Renal cortex interstitium (tissue), 11 donors: ENCODE results near the gene C9orf43. TPM values are rescaled to one million over a fixed set of nuclear protein-coding genes. Genes with fewer than 3 reads are reported as not detected.
"Not testable (repeated sequence)": the region's sequence is repeated elsewhere in the genome, so short reads cannot be mapped to it uniquely, and the experiment has no call there.

ENCODE experiments used
- DNase-seq, 11 donors: peaks; one replicate each; pipeline ENCODE4 v3.0.0-alpha.2; 2013; ENCODE audit warnings: low read depth in 9 of 11, low spot score in 4 of 11; ENCODE audit errors: extremely low read depth in 1 of 11
- polyA plus RNA-seq, 3 donors: library from polyadenylated mRNA; unstranded; fragments of 120-200 nt; gene quantifications; one replicate each; pipeline ENCODE4 v1.2.1, GENCODE V29; 2013; ENCODE audit not compliant: insufficient read length in 3 of 3

The C9orf43 gene
- polyA plus RNA-seq, 3 donors, result 0.73 to 1.1 (median 0.82) TPM

DNA sequence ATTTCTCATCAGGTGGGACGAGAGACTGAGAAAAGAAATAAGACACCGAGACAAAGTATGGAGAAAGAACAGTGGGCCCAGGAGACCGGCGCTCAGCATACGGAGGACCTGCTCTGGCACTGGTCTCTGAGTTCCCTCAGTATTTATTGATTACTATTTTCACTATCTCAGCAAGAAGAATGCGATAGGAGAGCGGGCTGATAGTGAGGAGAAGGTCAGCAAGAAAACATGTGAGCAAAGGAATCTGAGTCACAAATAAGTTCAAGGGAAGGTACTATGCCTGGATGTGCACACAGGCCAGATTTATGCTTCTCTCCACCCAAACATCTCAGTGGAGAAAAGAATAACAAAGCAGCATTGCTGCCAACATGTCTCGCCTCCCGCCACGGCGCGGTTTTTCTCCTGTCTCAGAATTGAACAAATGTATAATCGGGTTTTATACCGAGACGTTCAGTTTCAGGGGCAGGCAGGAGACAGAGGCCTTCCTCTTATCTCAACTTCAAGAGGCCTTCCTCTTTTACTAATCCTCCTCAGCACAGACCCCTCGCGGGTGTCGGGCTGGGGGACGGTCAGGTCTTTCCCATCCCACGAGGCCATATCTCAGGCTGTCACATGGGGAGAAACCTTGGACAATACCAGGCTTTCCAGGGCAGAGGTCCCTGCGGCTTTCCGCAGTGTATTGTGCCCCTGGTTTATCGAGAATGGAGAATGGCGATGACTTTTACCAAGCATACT, 31.3 kb upstream of the C9orf43 start:
- DNase-seq, result not testable (repeated sequence)

DNA sequence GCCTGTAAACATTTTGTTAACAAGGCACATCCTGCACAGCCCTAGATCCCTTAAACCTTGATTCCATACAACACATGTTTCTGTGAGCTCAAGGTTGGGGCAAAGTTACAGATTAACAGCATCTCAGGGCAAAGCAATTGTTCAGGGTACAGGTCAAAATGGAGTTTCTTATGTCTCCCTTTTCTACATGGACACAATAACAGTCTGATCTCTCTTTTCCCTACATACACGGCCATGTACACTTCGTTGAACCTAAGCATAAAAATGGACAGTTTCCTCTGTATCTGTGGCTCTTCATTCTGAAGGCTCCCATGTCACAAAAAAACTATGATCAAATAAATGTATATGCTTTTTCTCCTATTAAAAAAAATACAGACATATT, 30.7 kb upstream of the C9orf43 start:
- not testable (repeated sequence) for DNase-seq

DNA sequence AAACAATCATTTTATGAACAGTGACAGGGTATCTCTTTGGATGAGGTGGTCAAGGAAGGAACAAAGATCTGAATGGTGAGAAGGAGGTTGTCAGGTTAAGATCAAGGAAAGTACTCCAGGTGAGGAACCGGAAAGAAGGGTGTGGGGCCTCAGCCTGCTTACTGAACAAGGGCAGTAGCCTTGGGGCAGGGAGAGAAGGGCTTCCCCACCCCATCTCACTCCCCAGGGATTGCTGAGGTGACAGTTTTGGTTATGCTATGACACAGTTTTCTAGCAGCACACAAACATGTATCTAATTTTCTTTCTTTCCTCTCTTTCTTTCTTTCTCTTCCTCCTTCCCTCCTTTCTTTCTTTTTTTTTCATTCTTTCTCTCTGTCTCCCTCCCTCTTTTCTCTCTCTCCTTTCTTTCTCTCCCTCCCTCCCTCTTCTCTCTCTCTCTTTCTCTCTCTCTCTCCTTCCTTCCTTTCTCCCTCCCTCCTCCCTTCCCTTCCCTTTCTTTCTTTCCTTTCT, 29.6 kb upstream of the C9orf43 start:
- no peak for DNase-seq

DNA sequence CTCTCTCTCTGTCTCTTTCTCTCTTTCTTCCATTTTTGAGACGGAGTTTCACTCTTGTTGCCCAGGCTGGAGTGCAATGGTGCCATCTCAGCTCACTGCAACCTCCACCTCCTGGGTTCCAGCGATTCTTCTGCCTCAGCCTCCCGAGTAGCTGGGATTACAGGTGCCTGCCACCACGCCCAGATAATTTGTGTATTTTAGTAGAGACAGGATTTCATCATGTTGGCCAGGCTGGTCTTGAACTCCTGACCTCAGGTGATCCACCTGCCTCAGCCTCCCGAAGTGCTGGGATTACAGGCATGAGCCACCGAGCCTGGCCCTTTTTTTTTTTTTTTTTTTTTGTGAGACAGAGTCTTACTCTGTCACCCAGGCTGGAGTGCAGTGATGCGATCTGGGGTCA, 29.1 kb upstream of the C9orf43 start:
- DNase-seq, result not testable (repeated sequence)

DNA sequence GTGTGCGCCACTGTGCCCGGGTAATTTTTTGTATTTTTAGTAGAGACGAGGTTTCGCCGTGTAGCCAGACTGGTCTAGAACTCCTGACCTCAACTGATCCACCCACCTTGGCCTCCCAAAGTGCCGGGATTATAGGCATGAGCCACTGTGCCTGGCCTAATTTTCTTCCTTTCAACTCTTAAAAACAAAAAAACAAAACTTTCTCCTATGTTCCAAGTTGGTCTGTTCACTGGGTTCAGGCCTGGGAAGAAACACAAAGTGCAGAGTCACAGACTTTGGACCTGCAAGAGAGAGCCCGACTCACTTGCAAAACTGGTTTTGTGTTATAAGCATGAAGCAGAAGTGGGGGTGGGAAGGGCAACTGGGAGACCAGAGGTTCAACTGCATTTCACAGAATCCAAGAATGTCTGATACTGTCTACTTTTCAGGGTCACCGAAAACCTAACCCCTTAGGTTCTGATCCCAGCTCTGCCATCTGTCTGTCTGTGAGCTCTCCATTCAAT, 28.6 kb upstream of the C9orf43 start:
- DNase-seq, result peak in 5 of 11 donors; percentile 34 to 81 (median 56)

DNA sequence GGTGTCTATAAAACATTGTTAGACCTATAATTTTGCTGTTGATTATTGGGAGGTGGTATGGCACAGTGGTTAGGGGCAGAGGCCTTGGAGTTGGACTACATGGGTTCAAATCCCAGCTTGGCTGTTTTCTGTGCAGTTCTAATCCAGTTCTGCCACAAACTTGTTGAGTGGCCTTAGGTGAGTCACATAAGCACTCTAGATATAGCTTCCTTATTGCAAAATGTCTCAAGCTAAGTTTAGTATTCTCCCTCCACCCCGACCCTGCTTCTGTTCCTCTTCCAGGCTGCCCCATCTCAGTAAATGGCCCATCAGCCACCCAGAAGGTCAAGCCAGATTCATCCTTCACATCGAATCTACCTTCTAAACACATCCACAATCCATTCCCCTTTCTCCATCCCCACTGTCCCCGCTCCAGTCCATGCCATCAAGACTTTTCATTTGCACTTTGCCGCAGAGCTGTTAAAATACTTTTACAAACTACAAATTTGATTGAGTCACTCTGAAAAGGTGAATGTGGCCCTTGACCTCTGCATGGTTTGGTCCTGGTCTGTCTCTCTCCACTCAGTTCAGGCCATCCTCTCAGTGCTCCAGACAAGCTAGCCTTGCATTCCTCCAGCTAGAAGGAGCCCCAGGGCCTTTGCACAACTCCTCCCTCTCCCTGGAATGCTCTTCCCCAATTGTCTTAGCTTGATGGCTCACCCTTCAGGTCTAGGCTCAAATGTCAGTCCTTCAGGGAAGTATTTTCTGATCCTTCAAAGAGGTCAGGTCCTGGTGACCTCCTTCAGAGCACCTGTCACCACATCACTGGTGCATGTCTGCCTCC, 23.8 kb upstream of the C9orf43 start:
- DNase-seq, result no peak

DNA sequence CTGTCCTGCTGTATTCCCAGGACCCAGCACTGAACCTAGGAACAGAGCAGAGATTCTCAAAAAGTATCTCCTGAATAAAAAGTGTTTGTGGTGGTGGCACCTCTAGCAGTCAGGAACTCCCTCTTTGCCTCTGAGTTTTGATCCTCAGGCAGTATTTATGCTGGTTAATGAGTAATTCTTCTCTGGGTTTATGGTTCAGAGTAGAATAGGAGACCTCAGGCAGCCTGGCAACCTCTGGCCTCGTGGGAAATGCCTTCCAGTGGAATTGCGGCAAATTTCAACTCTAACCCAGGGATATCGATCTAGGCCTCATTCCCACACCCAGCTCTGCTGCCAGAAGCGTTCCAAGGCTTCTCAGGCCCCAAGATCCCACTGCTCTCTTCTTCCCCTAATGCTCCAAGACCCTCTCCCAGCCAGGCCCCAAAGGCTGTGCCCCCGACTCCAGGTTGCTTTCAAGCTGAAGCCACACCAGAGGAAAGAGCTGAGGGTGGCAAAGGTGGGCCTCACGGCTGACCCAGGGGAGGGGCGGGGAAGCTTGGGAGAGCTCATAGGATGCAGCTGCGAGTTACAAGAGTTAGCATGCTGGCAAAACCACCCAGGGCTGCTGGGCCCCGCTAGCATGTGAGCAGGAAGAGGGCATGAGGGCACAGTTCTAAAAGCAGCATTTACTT, 22.9 kb upstream of the C9orf43 start:
- DNase-seq, result peak in 2 of 11 donors; percentile 22 to 46

DNA sequence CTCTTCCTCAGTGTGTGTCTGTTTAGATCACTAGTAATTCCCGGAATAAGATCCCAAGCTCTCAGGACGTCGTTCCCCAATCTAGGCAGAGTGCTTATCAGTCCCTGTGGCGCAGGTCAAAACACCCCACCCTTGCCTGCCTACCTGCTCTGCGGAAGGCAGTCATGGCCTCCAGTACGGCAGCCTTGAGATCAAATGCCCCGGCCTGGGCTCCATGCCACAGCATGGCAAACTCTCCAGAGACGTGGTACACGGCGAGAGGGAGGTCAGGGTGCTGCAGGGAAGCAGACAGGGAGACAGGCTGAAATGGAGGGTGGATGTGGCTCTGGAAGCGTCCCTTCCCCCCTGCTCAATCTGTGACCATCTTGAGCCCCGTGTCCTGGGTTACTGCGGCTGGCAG, 21.7 kb upstream of the C9orf43 start:
- no peak for DNase-seq

DNA sequence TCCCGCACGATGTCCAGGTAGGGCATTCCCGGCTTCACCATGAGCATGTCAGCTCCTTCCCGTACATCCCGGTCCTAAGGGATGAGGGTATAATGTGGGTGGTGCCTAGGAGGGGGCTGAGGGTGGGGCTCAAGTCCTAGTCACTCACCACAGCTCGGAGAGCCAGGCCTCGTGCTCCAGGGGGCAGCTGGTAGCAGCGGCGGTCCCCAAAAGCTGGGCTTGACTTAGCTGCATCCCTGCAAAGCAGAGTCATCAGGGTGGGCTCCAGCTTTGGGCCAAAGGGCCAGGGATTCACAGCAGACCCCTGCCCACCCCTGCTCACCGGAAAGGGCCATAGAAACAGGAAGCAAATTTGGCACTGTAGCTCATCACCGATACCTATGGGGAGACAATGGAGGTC, 21.1 kb upstream of the C9orf43 start:
- DNase-seq, result no peak

DNA sequence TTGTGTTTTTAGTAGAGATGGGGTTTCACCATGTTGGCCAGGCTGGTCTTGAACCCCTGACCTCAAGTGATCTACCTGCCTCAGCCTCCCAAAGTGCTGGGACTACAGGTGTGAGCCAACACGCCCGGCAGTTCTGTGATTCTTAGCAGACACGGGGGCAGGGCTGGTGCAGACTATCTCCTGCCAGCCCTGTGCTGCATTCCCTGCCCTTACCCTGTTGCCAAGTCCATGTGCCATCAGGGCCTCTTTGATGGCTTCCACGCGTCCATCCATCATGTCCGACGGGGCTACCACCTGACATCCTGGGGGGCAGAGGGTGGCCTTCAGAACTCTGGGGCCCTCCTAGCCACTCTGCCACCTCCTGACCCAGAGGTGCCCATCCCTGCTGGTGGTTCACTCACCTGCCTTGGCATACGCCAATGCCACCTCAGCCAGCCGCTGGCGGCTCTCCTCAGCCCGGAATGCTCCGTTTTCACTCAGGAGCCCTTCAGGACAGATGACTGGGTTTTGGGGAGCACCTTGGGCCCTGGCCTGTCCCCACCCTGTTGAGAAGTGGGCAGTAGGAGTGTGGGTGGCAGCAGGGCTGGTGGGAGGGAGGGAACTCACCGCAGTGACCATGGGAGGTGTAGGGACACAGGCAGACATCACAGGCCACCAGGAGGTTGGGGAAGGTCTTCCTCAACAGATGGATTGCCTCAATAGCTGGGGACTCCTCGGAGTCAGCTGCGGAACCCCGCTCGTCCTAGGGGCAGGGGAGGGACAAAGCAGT, 20.2 kb upstream of the C9orf43 start:
- DNase-seq, result no peak

DNA sequence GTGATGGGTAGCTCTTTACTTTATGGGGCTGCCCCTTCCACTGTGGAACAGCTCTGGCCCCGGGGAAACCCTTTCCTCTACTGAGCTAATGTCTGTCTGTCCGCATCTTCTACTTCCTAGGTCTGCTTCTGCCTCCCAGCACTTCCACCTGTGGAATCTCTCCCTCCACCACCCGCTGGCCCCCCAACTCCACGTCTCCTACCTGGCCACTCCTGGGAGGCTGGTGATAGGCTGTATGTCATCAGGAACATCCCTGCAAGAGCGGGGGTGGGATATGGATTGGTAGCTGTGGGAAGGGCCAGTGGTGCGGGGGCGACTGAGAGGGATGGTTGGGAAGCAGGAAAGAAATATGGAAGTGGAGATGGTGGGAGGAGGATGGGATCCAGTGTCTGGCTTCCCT, 18.6 kb upstream of the C9orf43 start:
- DNase-seq, result no peak

DNA sequence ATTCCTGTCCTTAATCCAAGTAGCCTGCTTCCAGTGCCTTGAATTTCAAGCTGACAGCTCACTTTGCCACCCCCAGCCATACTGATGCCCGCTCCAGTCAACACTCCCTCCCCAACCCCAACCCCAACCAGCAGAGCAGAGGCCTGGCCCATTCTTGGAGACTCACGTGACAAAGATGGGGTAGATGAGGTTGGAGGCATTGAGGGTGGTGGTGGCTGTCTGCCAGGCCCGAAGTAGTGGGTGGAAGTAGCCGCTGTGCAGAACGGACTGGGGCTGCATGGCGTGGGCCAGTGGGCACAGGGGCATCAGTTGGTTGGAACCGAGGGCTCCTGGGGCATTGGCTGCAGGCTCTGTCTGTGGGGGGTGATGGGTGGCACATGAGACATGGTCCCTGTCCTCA, 17.3 kb upstream of the C9orf43 start:
- DNase-seq, result no peak

DNA sequence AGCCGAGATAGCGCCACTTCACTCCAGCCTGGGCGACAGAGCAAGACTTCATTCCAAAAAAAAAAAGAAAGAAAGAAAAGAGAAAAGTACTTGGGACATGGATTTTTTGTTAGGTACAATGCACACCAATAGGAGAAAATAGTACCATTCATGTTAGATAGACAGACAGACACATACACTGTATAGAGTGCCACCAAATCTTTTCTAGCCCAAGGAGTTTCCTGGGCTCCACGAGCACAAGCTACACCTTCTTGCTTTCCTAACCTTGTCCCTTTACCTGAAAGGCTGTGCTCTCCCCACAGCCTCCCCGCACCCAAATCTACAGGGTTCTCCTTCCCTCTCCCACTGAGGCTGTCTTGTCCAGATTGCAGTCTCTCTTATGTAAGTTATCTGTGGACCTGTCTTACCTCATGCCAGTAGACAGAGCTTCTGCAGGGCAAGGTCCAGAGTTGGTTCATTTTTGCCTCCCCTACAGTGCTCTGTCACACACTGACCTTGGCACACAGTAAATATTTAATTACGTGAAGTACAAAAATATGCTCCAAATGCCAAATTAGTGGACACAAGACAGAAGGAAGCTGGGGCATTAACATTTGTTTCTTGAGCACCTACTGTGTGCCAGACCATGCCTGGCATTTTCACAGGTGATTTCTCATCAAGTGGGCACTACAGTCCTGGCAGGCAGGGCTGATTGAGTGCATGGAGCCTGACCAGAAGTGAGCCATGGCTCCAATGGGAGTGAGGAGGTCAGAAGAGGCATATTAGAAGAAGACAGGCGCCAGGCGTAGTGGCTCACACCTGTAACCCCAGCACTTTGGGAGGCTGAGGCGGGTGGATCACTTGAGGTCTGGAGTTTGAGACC, 15.3 kb upstream of the C9orf43 start:
- DNase-seq, result no peak

DNA sequence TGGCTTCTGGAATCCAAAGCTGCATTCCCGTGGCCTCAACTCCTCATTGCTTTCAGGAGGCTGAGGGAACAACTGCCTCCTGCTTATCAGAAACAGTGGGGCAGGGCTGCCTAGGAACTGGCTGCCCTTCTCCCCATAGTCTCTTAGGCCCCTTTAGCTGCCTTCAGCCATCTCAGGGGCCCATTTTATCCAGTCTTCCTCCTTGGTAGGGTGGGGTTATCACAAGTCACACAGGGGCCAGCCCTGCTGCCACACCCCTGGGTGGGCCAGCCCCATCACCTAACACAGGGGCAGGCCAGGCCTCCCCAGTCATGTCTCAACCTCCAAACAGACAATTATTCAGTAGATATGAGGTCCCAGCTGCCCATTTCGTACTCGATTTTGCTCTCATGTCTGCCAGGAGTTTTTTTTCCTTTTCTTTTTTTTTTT, 13.3 kb upstream of the C9orf43 start:
- no peak for DNase-seq

DNA sequence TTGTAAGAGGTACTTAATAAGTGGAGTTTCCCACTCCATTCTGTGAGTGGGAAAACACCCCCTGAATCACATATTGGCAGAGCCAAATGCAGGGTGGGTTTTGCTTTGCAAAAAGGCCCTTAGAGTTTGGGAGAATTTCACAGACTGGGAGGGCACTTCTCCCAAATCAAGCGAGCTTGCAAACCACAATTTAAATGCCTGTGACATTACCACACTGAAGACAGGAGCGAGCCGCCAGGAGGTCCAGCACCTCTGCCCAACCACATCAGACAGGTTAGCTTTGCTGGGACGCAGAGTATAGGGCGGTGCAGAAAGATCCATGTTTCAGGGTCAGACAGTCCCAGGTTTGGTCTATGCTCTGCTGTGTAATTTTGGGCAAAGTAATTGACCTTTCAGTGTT, 11.8 kb upstream of the C9orf43 start:
- DNase-seq, result no peak

DNA sequence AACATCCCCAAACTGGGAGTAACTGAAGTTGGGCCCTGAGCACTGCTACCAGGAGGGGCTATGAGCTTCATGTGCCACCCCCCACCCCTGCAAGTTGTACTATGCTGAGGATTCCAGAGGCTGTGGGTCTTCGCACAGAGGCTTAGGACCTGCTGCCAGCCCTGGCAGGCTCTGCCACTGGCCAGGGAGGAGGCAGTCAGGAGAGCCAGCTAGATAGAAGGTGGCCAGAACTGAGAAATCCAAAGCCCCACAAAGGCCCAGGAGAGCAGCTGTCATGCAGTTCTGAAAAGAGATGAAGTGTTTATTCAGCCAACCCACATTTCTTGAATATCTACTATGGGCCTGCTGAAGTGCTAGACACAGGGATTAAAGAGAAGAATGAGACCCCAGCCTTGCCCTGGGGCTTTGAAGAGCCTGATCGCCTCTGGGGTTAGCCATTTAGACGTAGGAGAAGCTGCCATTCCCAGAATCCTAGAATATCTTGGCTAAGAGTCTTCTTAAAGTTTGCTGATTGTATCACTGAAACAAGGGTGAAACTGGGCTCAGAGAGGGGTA, 10.8 kb upstream of the C9orf43 start:
- no peak for DNase-seq

DNA sequence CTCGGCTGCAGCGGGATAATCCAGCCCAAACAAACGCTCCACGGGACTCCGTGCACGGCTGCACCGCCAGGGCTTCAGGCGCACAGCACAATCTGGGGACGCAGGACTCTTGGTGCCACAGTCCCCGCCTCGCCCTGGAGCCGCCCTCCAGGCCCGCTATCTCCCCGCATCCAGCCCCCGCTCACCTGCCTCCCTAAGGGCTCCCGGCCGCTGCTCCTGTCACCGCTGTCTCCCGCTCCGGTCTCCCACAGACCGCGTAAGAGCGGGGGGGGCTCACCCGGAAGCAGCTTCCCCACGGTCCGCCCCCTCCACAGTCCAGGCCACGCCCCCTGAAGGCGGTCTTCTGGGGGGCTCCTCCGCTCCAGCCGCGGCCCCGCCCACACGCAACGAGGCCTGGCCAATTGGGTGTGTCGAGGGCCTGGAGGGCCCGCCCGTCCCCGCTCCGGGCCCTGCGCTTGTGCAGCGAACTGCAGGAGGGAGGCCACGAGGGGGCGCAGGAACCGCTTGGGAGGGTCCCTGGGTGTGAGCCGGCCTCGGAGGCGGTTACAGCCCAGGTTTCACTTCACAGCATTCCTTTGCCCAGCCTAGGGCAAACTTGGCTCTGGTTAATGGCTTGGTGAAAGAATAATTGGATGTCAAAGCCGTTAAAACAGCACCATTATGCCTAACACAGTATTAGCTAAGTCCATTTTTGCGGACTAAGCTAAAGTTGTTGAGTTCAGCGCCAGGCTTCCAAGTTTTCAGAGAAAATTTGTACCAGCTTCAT, 9.3 kb upstream of the C9orf43 start, which contains the start of gene ALAD:
TSS of gene ALAD (minus strand) at position 258 of the 766 bp plus-strand sequence. CDS start 7,725 bp downstream, outside the sequence.
- peak; percentile 92 to 99 (median 99) for DNase-seq
